ENCODE data around the gene TMEM54.

- no peak for TF ChIP-seq CTCF (IDR thresholded peaks at IDR 0.05)
- TF ChIP-seq EZH2phosphoT487 (IDR thresholded peaks at IDR 0.05): no peak
- no peak for TF ChIP-seq EZH2 (IDR thresholded peaks at IDR 0.05)
Observed at GRCh38 chr1:32860566-32860965, 40.6 kb downstream of the TMEM54 start.
